Right ventricle myocardium inferior (tissue), 1 donor: Measurements from ENCODE around the gene RFC4. TPM values are rescaled to one million over a fixed set of nuclear protein-coding genes. Genes with fewer than 3 reads are reported as not detected.

ENCODE experiments used
- ATAC-seq: fragments of 200-7000 bp; cut with Tn5 transposase; one replicate; pipeline ENCODE4 v1.9.1; 2020; ENCODE audit warnings: mild to moderate bottlenecking, moderate library complexity
- DNase-seq: peaks from one replicate; pipeline ENCODE4 v3.0.0; 2021; ENCODE audit errors: missing footprints
- intact Hi-C: fragments of 100-400 bp; cut with DNase I; formaldehyde crosslinking; loops from one replicate; pipeline ENCODE4 v1.11.0; 2022
- total RNA-seq: library from RNA; stranded (reverse); fragmentation: NEBNext Ultra II Directional; extraction: Animal tissue kit (Norgen Biotek cat#: 25700); gene quantifications from one replicate; pipeline ENCODE4 v1.2.1, GENCODE V29; 2021
- donor health status: DM: no; HTN: yes; CAD: no; lungs with severe emphysema.

The RFC4 gene
- total RNA-seq, 1 donor from 2014 or later: 11.1 TPM

DNA sequence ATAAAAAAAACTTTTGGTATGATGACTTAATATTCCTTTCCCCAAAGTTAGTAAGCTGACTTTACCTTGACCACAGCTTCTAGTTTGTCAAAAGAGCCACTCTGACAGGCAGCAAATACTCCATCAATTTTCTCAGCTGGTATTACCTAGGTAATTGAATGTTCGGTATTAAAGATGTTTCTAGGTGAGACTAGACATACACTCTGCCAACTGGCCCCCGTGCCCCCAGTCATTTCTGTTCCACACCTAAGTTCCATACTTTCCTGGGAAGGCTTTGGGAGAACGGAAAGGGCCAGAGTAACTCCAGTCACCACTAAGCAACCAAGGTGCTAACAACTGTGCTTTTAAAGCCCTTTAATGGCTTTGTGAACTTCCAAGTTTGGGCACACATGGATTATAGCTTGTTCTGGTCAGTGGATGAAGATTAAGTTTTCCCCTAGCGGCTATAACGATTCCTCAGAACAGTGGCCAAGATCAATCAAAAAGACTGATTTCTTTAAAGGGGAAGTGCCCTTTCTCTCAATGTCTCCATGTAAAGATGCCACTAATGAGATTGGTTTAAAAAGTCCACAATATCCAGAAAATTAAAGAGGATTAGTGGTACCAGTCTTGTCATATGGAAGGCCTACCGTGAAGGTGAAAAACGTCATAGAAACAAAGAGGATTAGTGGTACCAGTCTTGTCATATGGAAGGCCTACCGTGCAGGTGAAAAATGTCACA is 15.9 kb downstream of the RFC4 start:
- intact Hi-C loops: no loop called here
- ATAC-seq: peak; percentile 22

DNA sequence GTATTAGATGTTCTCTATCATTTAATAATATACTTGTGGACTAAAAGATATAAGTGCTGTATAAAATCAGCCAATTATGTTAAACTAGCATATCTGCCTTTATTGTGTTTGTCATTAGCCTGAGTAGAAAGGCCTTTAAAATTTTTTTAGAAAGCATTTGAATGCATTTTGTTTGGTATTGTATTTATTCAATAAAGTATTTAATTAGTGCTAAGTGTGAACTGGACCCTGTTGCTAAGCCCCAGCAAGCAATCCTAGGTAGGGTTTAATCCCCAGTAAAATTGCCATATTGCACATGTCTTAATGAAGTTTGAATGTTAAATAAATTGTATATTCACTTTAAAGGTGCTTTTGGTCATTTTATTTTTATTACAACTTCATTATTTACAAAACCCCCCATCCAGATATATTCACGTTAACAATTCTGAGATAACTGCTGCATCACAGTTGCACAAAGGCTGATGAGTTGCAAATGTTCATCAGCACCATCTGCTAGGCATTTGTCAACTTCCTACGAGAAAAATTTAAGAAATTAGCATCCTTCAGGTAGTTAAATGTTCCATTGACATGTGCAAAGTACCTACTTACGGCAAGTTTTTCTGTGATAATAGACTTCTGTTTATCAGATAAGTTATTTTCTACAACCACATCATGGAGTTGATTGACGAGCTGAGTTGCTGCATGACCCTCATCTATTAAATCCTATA is 16.6 kb downstream of the RFC4 start:
- intact Hi-C loops: no loop called here
- DNase-seq (no peak), ATAC-seq (no peak)

More for the DNA sequence above, 15.9 kb downstream of the RFC4 start:
- DNase-seq: no peak

DNA sequence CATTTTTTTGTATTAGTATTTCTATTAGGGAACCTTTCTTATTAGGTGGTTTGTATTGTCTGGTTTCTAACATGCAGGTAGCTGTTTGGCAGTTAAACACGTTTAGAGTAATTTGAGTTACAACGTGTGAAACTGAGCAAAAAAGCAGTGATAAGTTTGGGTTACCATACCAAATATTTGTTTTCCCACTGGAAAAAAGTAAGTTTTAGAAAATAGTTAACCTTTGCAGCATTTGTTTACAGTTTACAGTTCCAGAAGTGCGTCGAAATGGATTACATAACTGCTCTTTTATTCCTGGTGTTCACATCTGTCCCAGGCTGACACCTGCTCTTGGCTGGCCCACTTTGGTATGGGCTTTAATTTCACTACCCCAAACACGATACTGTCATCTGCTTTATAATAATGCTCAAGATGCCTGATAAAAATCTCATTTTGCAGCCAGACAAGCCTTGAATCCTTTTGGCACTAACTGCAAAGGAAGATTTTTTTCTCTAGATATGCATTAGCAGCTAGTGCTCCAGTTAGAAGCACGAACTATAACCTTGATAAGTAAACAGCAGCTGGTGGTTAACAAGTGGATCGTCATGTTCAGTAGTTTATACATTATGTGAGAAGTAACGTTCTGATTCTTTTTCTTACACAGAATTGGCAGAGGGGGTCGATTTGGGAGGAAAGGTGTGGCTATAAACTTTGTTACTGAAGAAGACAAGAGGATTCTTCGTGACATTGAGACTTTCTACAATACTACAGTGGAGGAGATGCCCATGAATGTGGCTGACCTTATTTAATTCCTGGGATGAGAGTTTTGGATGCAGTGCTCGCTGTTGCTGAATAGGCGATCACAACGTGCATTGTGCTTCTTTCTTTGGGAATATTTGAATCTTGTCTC is 17.6 kb downstream of the RFC4 start:
- DNase-seq: no peak
- no peak for ATAC-seq
- intact Hi-C loops: no loop called here

DNA sequence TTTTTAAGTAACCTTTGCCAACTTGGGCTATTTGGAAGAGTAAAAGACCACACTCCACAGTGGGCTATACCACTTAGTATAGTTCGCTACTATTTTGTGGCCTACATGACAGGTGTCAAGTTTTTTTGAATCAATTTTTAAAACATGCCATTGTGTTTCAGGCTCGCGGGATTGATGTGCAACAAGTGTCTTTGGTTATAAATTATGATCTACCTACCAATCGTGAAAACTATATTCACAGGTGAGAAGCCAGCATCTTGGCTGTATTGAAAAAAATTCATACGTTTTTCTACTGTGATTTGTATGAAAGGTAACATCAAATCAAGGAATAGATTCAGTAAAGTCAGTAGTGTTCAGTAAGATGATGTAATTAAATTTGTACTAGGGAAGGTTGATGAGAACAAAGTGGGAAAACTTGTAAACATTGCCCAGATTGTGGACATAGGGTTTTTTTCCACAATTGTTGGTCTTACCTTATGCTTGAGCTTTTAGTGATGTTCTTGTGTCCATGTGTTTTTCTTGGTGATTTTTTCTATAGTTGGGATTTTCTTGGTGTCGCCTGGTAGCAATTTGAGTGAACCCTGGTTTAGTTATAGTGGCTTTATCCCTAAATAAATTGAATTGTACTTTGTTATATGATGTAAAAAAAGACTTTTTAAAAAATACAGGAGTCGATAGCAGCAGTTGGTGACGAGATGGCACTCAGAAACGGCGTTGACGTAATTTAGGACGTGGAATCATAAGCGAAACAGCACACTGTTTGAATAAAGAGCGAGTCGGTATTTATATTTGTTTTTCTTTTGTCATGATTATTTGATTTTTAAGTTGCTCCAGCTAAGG is 18.4 kb downstream of the RFC4 start:
- no peak for ATAC-seq
- intact Hi-C loops: no loop called here
- DNase-seq: no peak

DNA sequence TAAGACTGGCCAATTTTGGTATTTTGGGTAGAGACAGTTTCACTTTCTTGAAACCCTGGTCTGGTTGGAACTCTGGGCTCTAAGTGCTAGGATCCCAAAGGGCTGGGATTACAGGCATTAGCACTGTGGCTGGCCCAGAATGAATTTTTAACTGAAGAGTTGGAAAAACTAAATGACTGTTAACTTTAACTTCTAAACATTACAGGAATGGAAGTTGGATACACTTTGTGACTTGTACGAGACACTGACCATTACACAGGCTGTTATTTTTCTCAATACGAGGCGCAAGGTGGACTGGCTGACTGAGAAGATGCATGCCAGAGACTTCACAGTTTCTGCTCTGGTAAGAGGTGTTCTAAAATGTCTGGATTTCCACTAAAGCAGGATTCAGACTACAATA is 19.4 kb downstream of the RFC4 start:
- DNase-seq: no peak
- ATAC-seq: no peak
- intact Hi-C loops: no loop called here

DNA sequence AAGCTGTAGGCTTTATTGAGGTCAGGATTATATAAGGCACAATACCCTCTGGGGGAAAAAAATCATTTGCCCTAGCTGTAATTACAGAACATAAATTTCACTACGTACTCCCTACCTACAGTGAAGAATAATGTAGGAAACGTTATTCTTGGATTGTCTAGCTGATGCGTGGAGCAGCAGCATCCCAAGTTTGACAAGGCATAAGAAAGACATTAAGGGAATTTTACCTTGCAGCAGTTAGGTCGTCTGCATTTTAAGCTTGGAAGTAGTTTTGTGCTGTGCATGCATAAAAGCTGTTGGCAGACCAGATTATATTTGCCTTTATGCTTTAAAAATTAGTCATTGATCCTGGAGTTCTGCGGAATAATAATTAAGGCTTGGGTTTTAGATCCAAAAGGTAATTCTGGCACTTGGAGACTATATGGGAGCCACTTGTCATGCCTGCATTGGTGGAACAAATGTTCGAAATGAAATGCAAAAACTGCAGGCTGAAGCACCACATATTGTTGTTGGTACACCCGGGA is 20.7 kb downstream of the RFC4 start:
- intact Hi-C loops: no loop called here
- ATAC-seq: no peak
- DNase-seq: no peak

DNA sequence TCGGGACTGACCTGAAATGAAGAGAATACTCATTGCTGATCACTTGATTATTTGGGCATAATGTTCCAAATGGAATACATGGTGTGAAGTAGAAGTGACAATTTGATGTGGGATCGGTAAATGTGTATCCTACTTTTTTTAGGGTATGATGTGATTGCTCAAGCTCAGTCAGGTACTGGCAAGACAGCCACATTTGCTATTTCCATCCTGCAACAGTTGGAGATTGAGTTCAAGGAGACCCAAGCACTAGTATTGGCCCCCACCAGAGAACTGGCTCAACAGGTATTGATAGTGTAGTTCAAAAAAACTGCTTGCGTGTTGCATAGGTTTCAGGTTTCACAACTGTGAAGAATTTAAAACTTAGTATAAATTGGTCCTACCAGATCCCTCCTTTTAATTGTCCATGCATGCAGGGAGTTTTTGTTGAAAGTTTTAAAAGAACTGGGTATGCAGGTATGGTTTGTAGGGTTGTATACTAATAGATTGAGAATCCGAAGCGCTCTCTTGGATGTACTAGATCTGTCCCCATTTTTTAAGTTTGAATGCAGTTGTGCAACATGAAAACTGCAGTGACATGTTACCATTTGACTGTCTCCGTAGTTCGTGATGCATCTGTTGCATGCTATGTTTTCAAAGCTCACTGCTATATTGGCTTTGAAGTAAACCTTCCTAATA is 21.3 kb downstream of the RFC4 start:
- no peak for DNase-seq
- intact Hi-C loops: loop anchor here (5.0 kb wide), 2 partner anchors 147 to 848 kb away; partner anchors contain the start of genes ST6GAL1 and TRA2B
- ATAC-seq: no peak

DNA sequence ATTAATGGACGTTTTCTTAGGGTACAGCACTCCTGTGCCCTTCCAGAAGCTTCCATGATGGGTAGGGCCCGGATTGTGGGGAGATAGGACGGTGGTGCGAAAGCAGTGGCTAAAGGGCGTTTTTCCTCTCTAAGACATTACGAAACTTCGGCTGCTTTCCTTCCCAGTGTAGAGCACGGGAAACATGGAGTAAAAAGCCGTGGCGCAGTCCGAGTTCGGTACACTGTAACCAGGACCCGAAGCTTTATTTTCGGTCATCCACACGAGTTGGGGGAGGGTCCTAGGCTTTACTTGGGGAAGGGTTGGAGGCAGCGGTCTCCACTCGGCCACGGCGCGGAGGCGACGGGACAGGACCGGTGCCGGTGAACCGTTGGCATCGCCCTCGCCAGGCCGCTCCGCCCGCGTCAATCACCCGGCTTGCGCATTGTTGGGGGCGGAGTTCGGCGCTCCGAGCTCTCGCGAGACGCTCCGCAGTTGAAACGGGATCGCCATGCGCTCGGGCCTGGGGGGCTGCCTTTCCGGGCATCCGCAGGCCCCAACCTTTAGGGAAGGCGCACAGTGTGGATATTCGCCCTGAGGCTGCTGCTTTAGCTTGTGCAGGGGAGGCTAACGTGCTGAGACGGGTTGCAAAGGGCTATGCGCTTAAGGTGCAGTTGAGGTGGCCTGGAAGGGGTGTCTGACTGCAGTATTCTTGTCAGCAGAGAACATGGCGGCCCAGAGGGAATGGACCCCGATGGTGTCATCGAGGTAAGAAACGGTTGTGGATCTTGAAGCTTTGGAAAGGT is 22.4 kb downstream of the RFC4 start:
- intact Hi-C loops: loop anchor here (1.0 to 5.0 kb wide), 3 partner anchors 22 to 847 kb away; partner anchors contain the start of genes RFC4, ST6GAL1 and TRA2B
- peak; percentile 94 for DNase-seq
- ATAC-seq: peak; percentile 91

DNA sequence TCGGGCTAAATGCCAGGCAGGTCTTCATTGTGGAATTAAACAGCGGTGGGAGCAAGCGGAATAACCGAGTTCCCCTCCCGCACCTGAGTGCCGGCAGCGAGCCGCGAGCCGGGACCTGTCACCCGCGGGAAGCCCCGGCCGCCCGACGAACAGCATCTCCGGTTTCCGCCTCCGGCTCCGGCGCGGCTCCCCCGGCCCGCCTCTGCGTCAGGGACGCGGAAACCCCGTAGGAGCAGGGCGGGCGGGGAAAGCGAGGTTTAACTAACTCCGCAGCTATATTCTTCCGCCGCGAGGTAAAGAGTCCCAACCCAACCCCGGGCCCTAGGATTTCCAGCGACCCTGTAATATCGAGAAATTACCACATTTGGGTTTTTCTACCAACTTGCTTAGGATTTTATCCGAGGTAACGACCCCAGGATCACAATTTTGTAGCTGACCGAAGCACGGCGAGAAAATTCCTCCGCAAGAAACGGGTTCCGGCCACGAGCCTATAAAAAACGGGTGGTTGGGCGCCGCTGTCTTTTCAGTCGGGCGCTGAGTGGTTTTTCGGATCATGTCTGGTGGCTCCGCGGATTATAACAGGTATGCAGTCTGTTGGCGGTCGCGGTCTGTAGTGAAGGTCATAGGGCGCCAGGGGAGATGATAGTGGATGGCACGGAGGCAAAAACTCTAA is 23.1 kb downstream of the RFC4 start, which contains the start of gene EIF4A2:
TSS of gene EIF4A2 (plus strand) at position 520 of the 673 bp plus-strand sequence. CDS start at position 554, 34 bp downstream.
- intact Hi-C loops: loop anchor here (1.0 to 5.0 kb wide), 3 partner anchors 23 to 846 kb away; partner anchors contain the start of genes RFC4, ST6GAL1 and TRA2B
- DNase-seq: peak; percentile 94
- ATAC-seq: peak; percentile 87

DNA sequence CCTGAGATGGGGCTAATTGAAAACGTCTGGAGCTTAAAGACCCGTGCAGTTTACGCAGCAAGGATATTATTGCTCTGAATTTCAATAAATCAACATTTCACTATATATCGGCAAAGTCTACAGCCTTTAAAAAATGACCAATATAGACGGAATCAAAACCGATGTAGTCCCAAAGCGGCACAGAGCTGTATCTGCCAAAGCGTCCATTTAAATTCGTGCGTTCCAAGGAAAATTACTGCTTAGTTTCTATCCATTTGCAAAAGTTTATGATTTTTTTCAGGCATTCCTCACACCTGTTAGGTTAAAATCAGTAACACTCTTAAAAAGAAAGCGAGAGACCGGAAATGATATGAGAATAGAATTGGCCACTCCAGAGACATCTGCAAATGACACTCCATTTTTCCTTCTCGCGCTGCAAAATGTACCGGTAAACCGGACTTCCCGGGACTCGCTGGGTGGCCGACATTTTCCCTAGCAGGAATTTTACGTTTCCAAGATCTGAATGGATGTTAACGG is 23.7 kb downstream of the RFC4 start:
- ATAC-seq: peak; percentile 11
- DNase-seq: no peak
- intact Hi-C loops: loop anchor here (1.0 to 5.0 kb wide), 3 partner anchors 24 to 845 kb away; partner anchors contain the start of genes RFC4, ST6GAL1 and TRA2B

DNA sequence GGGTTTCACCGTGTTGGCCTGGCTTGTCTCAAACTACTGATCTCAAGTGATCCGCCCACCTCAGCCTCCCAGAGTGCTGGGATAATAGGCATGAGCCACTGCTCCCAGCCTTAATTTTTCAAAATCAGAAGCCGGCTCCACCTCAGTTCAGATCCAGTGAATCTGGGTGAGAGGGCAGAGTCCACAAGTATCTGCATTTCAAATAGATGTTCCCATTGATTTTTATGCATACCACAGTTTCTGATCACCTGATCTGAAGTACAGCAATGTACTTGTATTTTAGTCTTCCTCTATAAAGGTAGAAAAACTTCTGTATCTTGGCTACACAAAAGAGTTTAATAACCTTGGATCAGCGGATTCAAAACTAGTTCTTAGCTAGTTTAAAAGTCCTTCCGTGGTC is 27.1 kb downstream of the RFC4 start:
- ATAC-seq (no peak), DNase-seq (no peak)
- intact Hi-C loops: no loop called here

DNA sequence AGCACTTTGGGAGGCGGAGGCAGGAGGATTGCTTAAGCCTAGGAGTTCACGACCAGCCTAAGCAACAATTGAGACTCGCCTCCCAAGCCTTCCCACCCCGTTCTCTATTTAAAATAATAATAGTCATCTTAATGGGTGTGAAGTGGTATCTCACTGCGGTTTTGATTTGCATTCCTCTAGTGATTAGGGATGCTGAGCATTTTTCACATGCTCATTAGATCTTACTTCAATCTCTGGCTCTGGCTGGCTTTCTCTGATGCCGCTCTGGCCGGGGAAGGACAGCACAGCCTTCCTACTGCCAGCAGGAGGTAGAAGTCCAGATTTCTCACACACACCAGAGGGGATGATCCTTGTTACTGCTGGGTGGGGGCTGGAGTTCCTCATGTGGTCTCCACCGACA is 30.3 kb downstream of the RFC4 start:
- intact Hi-C loops: no loop called here
- DNase-seq: no peak
- ATAC-seq: no peak

DNA sequence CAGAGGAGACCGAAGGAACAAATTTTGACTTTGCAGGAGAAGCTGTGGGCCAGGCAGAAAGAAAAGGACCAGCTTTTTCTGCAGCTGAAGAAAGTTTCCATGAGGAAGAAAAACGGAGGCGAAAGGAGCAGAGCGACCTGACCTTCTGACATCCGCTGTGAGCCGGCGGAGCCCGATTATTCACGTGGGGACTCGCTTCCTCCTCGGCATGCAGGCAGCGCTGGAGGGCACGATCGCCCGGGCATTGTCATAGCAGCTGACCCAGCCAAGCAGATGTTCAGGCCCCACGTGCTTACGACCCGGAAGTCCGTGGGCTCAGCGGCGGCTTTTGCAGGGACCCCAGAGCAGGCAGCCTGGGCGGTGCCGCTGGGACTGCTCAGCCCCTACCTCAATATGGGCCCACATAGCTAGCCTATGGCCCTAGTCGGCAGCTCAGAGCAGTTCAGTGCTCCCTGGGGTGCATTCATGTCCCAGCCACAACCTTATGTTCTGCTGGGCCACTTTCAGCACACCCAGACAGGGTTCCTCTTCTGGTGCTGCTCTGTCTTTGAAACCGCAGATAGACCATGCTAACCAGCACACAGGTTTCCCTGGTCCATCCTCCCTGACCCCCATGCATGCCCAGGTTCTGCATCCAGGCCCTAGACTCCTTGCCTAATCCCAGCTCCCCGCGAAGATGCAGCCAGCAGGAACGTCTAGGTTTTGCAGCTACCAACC is 33.4 kb downstream of the RFC4 start:
- peak; percentile 87 for ATAC-seq
- DNase-seq: peak; percentile 91
- intact Hi-C loops: no loop called here

DNA sequence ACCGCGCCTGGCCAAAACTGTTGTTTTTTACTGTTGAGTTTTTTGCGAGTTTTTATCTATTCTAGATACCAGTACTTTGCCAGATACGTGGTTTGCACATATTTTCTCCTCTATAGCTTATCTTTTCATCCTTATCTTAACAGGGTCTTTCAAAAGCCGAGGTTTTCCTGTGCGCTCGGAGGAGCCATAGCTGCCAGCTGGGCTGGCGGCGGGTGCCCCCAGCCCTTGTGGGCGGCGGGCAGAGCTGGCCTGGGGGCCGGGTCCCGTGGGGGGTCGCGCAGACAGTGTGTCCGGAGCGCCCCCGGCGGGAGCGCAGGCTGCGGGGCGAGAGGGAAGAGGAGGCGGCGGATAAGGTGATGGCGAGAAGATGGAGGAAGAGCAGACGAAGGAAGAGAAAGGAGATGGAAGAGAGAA is 34.0 kb downstream of the RFC4 start:
- DNase-seq: no peak
- intact Hi-C loops: no loop called here
- ATAC-seq: peak; percentile 26

DNA sequence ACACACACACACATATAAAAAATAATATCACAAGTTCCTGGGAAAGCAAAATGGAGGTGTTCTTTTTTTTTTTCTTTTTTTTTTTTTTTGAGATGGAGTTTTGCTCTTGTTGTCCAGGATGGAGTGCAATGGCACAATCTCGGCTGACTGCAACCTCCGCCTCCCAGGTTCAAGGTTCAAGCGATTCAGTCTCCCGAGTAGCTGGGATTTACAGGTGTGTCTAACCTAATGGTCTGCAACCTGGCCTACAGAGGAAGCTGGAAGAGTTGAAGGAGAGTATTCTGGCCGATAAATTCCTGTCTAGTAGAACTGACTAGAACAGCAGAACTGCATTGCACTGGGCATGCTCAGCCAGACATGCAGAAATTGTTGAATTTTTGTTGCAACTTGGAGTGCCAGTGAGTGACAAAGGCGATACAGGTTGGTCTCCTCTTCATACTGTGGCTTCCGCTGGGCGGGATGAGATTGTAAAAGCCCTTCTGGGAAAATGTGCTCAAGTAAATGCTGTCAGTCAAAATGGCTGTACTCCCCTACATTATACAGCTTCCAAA is 45.3 kb downstream of the RFC4 start:
- intact Hi-C loops: no loop called here
- DNase-seq (no peak), ATAC-seq (no peak)
